ENCODE results near the gene SUDS3. TPM values are rescaled to one million over a fixed set of nuclear protein-coding genes. Genes with fewer than 3 reads are reported as not detected.
A peak's percentile ranks its signal among the peaks of the same experiment; 100 is the strongest.

Gene SUDS3
- total and polyA plus RNA-seq, 4 donors: 6.7 to 22.8 (median 12.3) TPM

DNA sequence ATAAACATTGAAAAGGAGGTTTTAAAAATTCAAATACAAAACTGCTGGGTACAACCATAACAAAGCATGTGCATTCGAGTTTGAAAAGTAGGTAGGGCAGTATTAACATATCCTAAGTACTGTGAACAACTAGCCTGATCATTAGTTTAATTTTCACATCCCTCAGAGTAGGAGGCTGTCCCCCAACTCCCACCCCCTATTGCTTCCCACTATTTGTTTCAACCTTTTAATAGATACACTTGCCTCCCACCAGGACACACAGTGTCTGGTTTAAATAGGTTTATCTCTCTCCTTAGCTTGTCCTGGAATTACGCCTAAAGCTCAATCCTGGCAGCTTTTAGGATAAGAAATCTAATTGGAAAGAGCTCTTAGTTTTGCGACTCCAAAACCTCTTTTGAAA lies 5.8 kb upstream of the SUDS3 start:
- TF ChIP-seq, protein P1, sequence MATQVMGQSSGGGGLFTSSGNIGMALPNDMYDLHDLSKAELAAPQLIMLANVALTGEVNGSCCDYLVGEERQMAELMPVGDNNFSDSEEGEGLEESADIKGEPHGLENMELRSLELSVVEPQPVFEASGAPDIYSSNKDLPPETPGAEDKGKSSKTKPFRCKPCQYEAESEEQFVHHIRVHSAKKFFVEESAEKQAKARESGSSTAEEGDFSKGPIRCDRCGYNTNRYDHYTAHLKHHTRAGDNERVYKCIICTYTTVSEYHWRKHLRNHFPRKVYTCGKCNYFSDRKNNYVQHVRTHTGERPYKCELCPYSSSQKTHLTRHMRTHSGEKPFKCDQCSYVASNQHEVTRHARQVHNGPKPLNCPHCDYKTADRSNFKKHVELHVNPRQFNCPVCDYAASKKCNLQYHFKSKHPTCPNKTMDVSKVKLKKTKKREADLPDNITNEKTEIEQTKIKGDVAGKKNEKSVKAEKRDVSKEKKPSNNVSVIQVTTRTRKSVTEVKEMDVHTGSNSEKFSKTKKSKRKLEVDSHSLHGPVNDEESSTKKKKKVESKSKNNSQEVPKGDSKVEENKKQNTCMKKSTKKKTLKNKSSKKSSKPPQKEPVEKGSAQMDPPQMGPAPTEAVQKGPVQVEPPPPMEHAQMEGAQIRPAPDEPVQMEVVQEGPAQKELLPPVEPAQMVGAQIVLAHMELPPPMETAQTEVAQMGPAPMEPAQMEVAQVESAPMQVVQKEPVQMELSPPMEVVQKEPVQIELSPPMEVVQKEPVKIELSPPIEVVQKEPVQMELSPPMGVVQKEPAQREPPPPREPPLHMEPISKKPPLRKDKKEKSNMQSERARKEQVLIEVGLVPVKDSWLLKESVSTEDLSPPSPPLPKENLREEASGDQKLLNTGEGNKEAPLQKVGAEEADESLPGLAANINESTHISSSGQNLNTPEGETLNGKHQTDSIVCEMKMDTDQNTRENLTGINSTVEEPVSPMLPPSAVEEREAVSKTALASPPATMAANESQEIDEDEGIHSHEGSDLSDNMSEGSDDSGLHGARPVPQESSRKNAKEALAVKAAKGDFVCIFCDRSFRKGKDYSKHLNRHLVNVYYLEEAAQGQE (IDR thresholded peaks at IDR 0.05): no peak
- TF ChIP-seq MAX (IDR thresholded peaks at IDR 0.05): no peak
- TF ChIP-seq, protein P2, sequence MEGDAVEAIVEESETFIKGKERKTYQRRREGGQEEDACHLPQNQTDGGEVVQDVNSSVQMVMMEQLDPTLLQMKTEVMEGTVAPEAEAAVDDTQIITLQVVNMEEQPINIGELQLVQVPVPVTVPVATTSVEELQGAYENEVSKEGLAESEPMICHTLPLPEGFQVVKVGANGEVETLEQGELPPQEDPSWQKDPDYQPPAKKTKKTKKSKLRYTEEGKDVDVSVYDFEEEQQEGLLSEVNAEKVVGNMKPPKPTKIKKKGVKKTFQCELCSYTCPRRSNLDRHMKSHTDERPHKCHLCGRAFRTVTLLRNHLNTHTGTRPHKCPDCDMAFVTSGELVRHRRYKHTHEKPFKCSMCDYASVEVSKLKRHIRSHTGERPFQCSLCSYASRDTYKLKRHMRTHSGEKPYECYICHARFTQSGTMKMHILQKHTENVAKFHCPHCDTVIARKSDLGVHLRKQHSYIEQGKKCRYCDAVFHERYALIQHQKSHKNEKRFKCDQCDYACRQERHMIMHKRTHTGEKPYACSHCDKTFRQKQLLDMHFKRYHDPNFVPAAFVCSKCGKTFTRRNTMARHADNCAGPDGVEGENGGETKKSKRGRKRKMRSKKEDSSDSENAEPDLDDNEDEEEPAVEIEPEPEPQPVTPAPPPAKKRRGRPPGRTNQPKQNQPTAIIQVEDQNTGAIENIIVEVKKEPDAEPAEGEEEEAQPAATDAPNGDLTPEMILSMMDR (IDR thresholded peaks at IDR 0.05; ENCODE audit: low read depth, low read length, missing input control): no peak
- no peak for TF ChIP-seq ZBTB33 (IDR thresholded peaks at IDR 0.05)
- TF ChIP-seq SP1 (IDR thresholded peaks at IDR 0.05): no peak
- TF ChIP-seq YY1 (IDR thresholded peaks at IDR 0.05): no peak
- TF ChIP-seq EGR1 (IDR thresholded peaks at IDR 0.05; ENCODE audit: low read depth in 2 of 2): no peak
- TF ChIP-seq NR2F2 (IDR thresholded peaks at IDR 0.05): no peak
- no peak for TF ChIP-seq HNF4G (IDR thresholded peaks at IDR 0.05)
- no peak for TF ChIP-seq RAD21 (IDR thresholded peaks at IDR 0.05)
- TF ChIP-seq FOXA2 (IDR thresholded peaks at IDR 0.05): no peak
- TF ChIP-seq RXRA (IDR thresholded peaks at IDR 0.05): no peak
- Histone ChIP-seq H3K4me3 (ENCODE audit: low read depth in 1 of 3, low read length in 3 of 3) (peak overlapping the region in 2 of 3 donors; percentile 61 to 99), H3K9ac (ENCODE audit: low read depth in 1 of 2, low read length in 2 of 2) (peak overlapping the region; percentile 39 to 84)

DNA sequence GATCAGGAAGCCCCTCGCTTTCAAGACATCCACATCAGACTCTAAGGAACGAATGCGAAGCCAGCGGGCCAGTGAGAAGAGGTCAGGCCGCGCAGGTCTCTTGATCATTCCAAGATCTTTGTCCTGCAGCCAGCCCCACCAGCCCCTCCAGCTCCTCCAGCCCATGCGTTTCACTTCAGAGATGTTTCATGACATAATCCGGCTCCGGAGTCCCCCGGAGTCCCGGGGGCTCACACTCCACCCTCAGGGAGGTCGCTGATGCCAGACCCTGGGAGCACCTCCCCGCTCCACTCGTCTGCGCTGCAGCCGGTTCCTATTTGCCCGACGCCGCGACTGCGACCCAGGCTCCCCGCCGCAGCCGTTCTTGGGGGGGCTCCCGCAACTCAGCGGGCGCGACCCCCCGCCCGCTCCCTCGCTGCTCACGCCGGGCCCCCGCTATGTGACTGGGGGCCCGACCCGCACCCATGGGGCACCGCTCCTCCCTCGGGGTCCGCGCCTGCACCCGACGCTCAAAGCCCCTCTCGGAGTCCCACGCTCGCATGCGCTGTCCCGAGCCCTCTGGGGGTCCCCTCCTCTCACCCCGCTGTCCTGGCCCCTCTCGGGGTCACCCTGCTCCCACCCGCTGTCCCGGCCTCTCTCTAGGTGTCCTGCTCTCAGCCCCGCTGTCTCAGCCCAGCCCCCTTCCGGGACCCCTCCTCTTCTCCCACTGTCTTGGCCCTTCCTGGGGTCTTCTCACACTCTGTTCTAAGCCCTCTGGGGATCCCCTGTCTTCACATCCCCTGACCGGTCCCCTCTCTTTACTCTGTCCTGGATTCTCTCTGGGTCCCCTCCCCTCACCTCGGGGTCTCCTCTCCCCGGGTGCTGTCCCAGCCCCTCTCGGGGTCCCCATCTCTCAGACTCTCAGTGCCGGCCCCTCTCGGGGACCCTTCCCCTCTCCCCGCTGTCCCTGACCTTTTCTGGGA lies 4.8 kb upstream of the SUDS3 start:
- no peak for TF ChIP-seq FOXA2 (IDR thresholded peaks at IDR 0.05)
- no peak for TF ChIP-seq YY1 (IDR thresholded peaks at IDR 0.05)
- no peak for TF ChIP-seq TAF1 (conservative IDR thresholded peaks at IDR 0.05)
- no peak for TF ChIP-seq NR2F2 (IDR thresholded peaks at IDR 0.05)
- Histone ChIP-seq H3K9me3 (ENCODE audit: control insufficient read depth in 4 of 4, low read length in 3 of 4) (no peaks in the 10 kb centered on the region), H3K36me3 (ENCODE audit: control insufficient read depth in 4 of 4, insufficient read depth in 3 of 4, low read depth in 1 of 4, low read length in 3 of 4) (no peaks in the 10 kb centered on the region), H3K4me3 (ENCODE audit: low read depth in 1 of 3, low read length in 3 of 3) (peak overlapping the region; percentile 57 to 99 (median 61)), H3K4me1 (ENCODE audit: control insufficient read depth in 4 of 4, insufficient read depth in 4 of 4, low read length in 3 of 4) (peaks cover 2 to 35% (median 18%) of the 10 kb centered on the region in 4 donors), H3K9ac (ENCODE audit: low read depth in 1 of 2, low read length in 2 of 2) (peak overlapping the region; percentile 81 to 84), H3K27ac (ENCODE audit: low read depth in 1 of 2, low read length in 2 of 2) (peak overlapping the region; percentile 47 to 83), H3K27me3 (ENCODE audit: control insufficient read depth in 4 of 4, insufficient read depth in 4 of 4, low read length in 3 of 4) (no peaks in the 10 kb centered on the region)
- under 1% methylated on average over 60 of the region's 60 CpGs for WGBS
- DNase-seq (ENCODE audit: low spot score): peak; percentile 39

More for the DNA sequence above, 5.8 kb upstream of the SUDS3 start:
- Histone ChIP-seq H3K9me3 (ENCODE audit: control insufficient read depth in 4 of 4, low read length in 3 of 4) (no peaks in the 10 kb centered on the region), H3K27me3 (ENCODE audit: control insufficient read depth in 4 of 4, insufficient read depth in 4 of 4, low read length in 3 of 4) (no peaks in the 10 kb centered on the region), H3K4me1 (ENCODE audit: control insufficient read depth in 4 of 4, insufficient read depth in 4 of 4, low read length in 3 of 4) (peaks cover 2 to 30% (median 14%) of the 10 kb centered on the region in 4 donors), H3K27ac (ENCODE audit: low read depth in 1 of 2, low read length in 2 of 2) (peak overlapping the region in 1 of 2 donors; percentile 38), H3K36me3 (ENCODE audit: control insufficient read depth in 4 of 4, insufficient read depth in 3 of 4, low read depth in 1 of 4, low read length in 3 of 4) (no peaks in the 10 kb centered on the region)
- 18% methylated on average over 3 of the region's 3 CpGs for WGBS
- no peak for DNase-seq (ENCODE audit: low spot score)
